Adrenal gland (tissue), 5 donors: ENCODE measurements around the gene SDK1.

Experiments
- CTCF ChIP-seq, 6 experiments: fragments of 450-650 bp in 4 of 6; fragments of 200-600 bp in 2 of 6; sonication (generic) in 1 of 6; IDR thresholded peaks; 1 replicate in 5 of 6; 2 replicates in 1 of 6; pipeline versions ENCODE4 v1.5.1 to v1.8.0; 2016 to 2021; ENCODE audit warnings: antibody characterized with exemption in 6 of 6, mild to moderate bottlenecking in 2 of 6, moderate library complexity in 1 of 6
- POLR2A ChIP-seq, 2 donors: fragments of 450-650 bp; IDR thresholded peaks; one replicate each; pipeline ENCODE4 v1.6.1; 2017; ENCODE audit warnings: antibody characterized with exemption in 2 of 2, mild to moderate bottlenecking in 2 of 2, moderate library complexity in 1 of 2
- donor health status: DM: no; HTN: no; CAD: no.

GRCh38 chr7:4261601-4261960 lies 960.5 kb downstream of the SDK1 start:
- TF ChIP-seq CTCF (IDR thresholded peaks at IDR 0.05) (no peak), POLR2A (IDR thresholded peaks at IDR 0.05) (no peak)
